Hepatocyte (in vitro differentiated cells): ENCODE data around the gene ITPR2. TPM values are rescaled to one million over a fixed set of nuclear protein-coding genes. Genes with fewer than 3 reads are reported as not detected.

Source experiments
- DNase-seq: peaks from one replicate; pipeline ENCODE4 v3.0.0-alpha.2; 2016; ENCODE audit warnings: low spot score
- H2AFZ ChIP-seq: fragments of 200-600 bp; sonication (generic); 2 replicates; pipeline ENCODE4 v1.6.0; 2016; ENCODE audit warnings: antibody characterized with exemption, mild to moderate bottlenecking
- H3K27ac ChIP-seq: fragments of 200-600 bp; sonication (generic); 2 replicates; pipeline ENCODE4 v1.5.1; 2016; ENCODE audit warnings: mild to moderate bottlenecking
- H3K27me3 ChIP-seq: fragments of 200-600 bp; sonication (generic); 2 replicates; pipeline ENCODE4 v1.6.1; 2016
- H3K36me3 ChIP-seq: fragments of 200-600 bp; sonication (generic); replicated peaks from 2 replicates; pipeline ENCODE4 v1.5.1; 2016; ENCODE audit warnings: low read depth; ENCODE audit not compliant: insufficient read depth
- H3K4me1 ChIP-seq: fragments of 200-600 bp; sonication (generic); 2 replicates; pipeline ENCODE4 v1.5.1; 2016; ENCODE audit warnings: mild to moderate bottlenecking, moderate library complexity; ENCODE audit not compliant: insufficient read depth
- H3K4me2 ChIP-seq: fragments of 200-600 bp; sonication (generic); 2 replicates; pipeline ENCODE4 v1.6.0; 2016
- H3K4me3 ChIP-seq: fragments of 200-600 bp; sonication (generic); 2 replicates; pipeline ENCODE4 v1.5.1; 2016; ENCODE audit warnings: mild to moderate bottlenecking
- H3K79me2 ChIP-seq: fragments of 200-600 bp; sonication (generic); 2 replicates; pipeline ENCODE4 v1.6.0; 2017; ENCODE audit warnings: mild to moderate bottlenecking
- H3K9me2 ChIP-seq: fragments of 200-600 bp; sonication (generic); replicated peaks from 2 replicates; pipeline ENCODE4 v1.6.0; 2017; ENCODE audit warnings: mild to moderate bottlenecking; ENCODE audit not compliant: insufficient read depth
- H3K9me3 ChIP-seq: fragments of 200-600 bp; sonication (generic); 2 replicates; pipeline ENCODE4 v1.5.1; 2016; ENCODE audit warnings: low read depth, mild to moderate bottlenecking
- H4K20me1 ChIP-seq: fragments of 200-600 bp; sonication (generic); 2 replicates; pipeline ENCODE4 v1.6.0; 2016; ENCODE audit warnings: mild to moderate bottlenecking; ENCODE audit not compliant: insufficient read depth, poor library complexity, severe bottlenecking
- EZH2 ChIP-seq: fragments of 200-600 bp; sonication (generic); IDR thresholded peaks from 2 replicates; pipeline ENCODE4 v1.6.1; 2016; ENCODE audit warnings: antibody characterized with exemption, mild to moderate bottlenecking, borderline replicate concordance
- EZH2phosphoT487 ChIP-seq: fragments of 200-600 bp; sonication (generic); IDR thresholded peaks from one replicate; pipeline ENCODE4 v1.6.1; 2018; ENCODE audit warnings: antibody characterized with exemption, mild to moderate bottlenecking, low read depth, moderate library complexity; ENCODE audit not compliant: unreplicated experiment, severe bottlenecking
- WGBS: methylation state at CpG from one replicate; pipeline ENCODE4 v1.1.6; 2016; ENCODE audit warnings: low lambda C conversion rate; ENCODE audit errors: missing lambda C conversion rate; 5-methylcytosine and 5-hydroxymethylcytosine counted together
- polyA plus RNA-seq: library from polyadenylated mRNA; unstranded; fragments of >200 nt; fragmentation: Nextera tagmentation; extraction: Ambion mirVana; gene quantifications from 2 replicates; pipeline ENCODE4 v1.2.1, GENCODE V29; 2016
- total RNA-seq: library from RNA; depleted of rRNA; stranded (reverse); fragments of >200 nt; gene quantifications from 2 replicates; pipeline ENCODE4 v1.2.3, GENCODE V29; 2014
- TF ChIP-seq, protein P1 (sequence below): fragments of 200-600 bp; sonication (generic); IDR thresholded peaks from 2 replicates; pipeline ENCODE4 v1.5.1; 2016; ENCODE audit warnings: antibody characterized with exemption, mild to moderate bottlenecking; ENCODE audit not compliant: poor library complexity

The ITPR2 gene
- total and polyA plus RNA-seq, 2 experiments from 2014 or later: 22.0 to 51.4 TPM

DNA sequence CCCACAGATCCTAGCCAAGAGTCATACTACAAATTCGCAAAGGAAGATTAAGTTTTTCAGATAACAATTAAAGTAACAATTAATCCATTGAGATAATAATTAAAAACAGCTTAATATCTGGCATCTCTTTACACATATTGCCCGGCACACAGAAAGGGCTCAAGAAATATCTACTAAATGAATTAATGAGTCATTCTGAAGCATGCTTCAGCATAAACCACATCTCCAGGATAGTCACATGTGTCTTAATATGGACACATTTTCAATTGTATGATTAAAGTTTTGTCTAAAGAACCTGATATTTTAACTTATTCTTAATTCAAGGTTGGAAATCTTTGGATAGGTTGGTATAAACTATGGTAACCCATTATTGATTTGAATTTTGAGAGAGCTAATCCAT is 9.6 kb downstream of the ITPR2 start:
- Histone ChIP-seq H3K79me2 (peaks cover 90% of the 10 kb centered on the region), H3K27me3 (no peaks in the 10 kb centered on the region), H3K9me2 (no peaks in the 10 kb centered on the region), H3K9me3 (no peaks in the 10 kb centered on the region), H3K4me3 (no peak overlapping the region), H3K36me3 (no peaks in the 10 kb centered on the region), H2AFZ (no peak overlapping the region), H3K4me2 (no peak overlapping the region), H4K20me1 (peaks cover 4% of the 10 kb centered on the region), H3K4me1 (no peaks in the 10 kb centered on the region), H3K27ac (no peak overlapping the region)
- no peak for DNase-seq
- TF ChIP-seq EZH2phosphoT487 (no peak), EZH2 (no peak)
- TF ChIP-seq, protein P1, sequence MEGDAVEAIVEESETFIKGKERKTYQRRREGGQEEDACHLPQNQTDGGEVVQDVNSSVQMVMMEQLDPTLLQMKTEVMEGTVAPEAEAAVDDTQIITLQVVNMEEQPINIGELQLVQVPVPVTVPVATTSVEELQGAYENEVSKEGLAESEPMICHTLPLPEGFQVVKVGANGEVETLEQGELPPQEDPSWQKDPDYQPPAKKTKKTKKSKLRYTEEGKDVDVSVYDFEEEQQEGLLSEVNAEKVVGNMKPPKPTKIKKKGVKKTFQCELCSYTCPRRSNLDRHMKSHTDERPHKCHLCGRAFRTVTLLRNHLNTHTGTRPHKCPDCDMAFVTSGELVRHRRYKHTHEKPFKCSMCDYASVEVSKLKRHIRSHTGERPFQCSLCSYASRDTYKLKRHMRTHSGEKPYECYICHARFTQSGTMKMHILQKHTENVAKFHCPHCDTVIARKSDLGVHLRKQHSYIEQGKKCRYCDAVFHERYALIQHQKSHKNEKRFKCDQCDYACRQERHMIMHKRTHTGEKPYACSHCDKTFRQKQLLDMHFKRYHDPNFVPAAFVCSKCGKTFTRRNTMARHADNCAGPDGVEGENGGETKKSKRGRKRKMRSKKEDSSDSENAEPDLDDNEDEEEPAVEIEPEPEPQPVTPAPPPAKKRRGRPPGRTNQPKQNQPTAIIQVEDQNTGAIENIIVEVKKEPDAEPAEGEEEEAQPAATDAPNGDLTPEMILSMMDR: no peak
- 93% methylated on average over 2 of the region's 2 CpGs for WGBS

DNA sequence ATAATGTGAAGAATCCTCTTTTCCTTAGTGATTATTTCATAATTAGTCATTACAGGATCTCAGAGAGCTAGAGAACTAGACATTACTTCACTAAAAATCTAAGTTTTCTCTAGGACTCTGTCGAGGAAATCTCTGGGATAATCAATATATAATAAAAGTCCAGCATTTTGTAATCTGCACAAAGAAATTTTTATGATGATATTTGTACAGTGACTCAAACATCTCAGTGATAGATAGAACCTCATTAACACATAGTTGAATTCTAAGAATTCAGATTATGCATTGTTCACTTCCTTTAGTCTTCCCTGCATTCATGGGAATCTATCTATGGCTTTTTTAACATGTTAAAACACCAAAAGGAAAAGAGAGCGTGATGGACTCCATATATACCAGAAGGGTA is 11.0 kb downstream of the ITPR2 start:
- DNase-seq: no peak
- no peak overlapping the region for H2AFZ ChIP-seq
- H3K4me3 ChIP-seq: no peak overlapping the region
- no peaks in the 10 kb centered on the region for H3K9me2 ChIP-seq
- no peak overlapping the region for H3K27ac ChIP-seq
- no peak overlapping the region for H3K4me2 ChIP-seq
- H3K9me3 ChIP-seq: no peaks in the 10 kb centered on the region
- TF ChIP-seq, protein P1: no peak
- TF ChIP-seq EZH2 (no peak), EZH2phosphoT487 (no peak)
- H3K79me2 ChIP-seq: peaks cover 82% of the 10 kb centered on the region
- no peaks in the 10 kb centered on the region for H3K27me3 ChIP-seq
- no peaks in the 10 kb centered on the region for H3K4me1 ChIP-seq
- H4K20me1 ChIP-seq: no peaks in the 10 kb centered on the region
- WGBS: 91% methylated on average over 2 of the region's 2 CpGs
- H3K36me3 ChIP-seq: no peaks in the 10 kb centered on the region

GRCh38 chr12:26821212-26821701 is 11.7 kb downstream of the ITPR2 start:
- H3K4me2 ChIP-seq: no peak overlapping the region
- no peaks in the 10 kb centered on the region for H3K9me3 ChIP-seq
- no peak for DNase-seq
- no peak overlapping the region for H3K4me3 ChIP-seq
- H3K4me1 ChIP-seq: no peaks in the 10 kb centered on the region
- 81% methylated on average over 4 of the region's 4 CpGs for WGBS
- H3K36me3 ChIP-seq: no peaks in the 10 kb centered on the region
- H3K27me3 ChIP-seq: no peaks in the 10 kb centered on the region
- no peaks in the 10 kb centered on the region for H4K20me1 ChIP-seq
- no peaks in the 10 kb centered on the region for H3K9me2 ChIP-seq
- H3K27ac ChIP-seq: no peak overlapping the region
- H3K79me2 ChIP-seq: peaks cover 76% of the 10 kb centered on the region
- TF ChIP-seq, protein P1: no peak
- TF ChIP-seq EZH2phosphoT487 (no peak), EZH2 (no peak)
- H2AFZ ChIP-seq: no peak overlapping the region

- Histone ChIP-seq H3K9me3 (no peaks in the 10 kb centered on the region), H3K27me3 (no peaks in the 10 kb centered on the region), H3K4me1 (no peaks in the 10 kb centered on the region), H3K79me2 (peaks cover 69% of the 10 kb centered on the region), H3K4me3 (no peak overlapping the region), H3K27ac (no peak overlapping the region), H2AFZ (no peak overlapping the region), H3K36me3 (no peaks in the 10 kb centered on the region), H4K20me1 (no peaks in the 10 kb centered on the region), H3K4me2 (peak overlapping the region; percentile 27), H3K9me2 (no peaks in the 10 kb centered on the region)
- TF ChIP-seq EZH2 (no peak), EZH2phosphoT487 (no peak)
- TF ChIP-seq, protein P1: no peak
- no peak for DNase-seq
- WGBS: 68% methylated on average over 2 of the region's 2 CpGs
These were observed 14.4 kb downstream of the ITPR2 start for GRCh38 chr12:26818636-26819035.
